HG03108 (cell line): ENCODE data around the gene TIRAP.
"Not testable (repeated sequence)": the region's sequence is repeated elsewhere in the genome, so short reads cannot be mapped to it uniquely, and the experiment has no call there.

ENCODE experiments used
- ATAC-seq: cut with Tn5 transposase; IDR thresholded peaks from one replicate; pipeline ENCODE4 v1.9.1; 2021; ENCODE audit warnings: moderate library complexity; ENCODE audit not compliant: unreplicated experiment

TIRAP gene

DNA sequence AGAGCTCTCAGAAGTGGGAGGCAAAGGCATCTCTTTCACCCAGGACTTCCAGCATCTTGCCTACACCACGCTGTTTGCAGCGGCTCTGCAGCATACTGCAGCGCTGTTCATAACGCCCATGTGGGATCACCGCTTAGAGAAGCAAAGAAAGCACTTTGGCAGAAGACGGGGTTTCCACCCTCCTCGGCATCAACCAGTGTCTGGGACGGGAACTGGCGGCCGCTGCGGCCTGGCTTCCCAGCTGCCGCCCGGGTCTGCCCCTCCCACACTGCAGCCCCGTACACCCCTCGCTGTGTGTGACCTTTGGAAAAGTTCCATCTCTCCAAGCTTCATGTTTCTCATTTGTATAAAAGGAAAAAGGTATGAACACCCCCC lies 545 bp upstream of the TIRAP start:
- ATAC-seq, result no peak

DNA sequence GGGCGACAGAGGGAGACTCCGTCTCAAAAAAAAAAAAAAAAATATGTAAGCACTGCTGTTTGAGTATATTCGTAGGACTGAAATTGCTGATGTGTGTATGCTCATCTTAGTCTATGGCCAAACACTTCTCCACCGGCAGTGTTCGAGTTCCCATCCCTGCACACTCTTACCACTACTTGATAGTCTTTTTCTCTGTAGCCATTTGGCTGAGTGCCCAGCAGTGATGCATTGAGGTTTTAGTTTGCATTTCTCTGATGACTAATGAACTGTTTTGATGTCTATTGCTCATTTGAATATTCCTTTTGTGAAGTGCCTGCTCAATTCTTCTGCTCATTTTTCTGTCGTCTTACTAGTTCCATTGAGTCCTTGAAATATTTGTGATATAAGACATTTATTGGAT lies 1.9 kb downstream of the TIRAP start:
- ATAC-seq, result peak; percentile 50

- no peak for ATAC-seq
Observed at GRCh38 chr11:126288237-126288636, 5.3 kb downstream of the TIRAP start.

DNA sequence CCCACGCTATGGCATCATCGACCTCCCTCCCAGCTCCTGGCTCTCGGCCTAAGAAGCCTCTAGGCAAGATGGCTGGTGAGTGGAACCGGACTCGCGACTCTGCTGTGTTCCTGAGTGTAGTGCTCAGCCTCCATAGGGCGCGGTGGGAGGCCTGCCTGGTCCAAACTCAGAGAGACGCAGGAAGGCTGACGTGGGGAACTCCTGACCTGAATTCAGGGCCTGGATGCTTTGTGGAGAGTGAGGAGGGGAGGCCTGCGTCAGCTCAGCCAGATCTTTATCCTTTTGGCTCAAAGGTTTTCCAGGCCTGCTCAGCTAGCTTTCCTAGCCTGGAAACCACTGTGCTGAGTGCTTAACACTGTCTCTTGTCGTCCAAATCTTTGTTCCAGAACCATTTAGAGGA lies 8.0 kb downstream of the TIRAP start:
- no peak for ATAC-seq

DNA sequence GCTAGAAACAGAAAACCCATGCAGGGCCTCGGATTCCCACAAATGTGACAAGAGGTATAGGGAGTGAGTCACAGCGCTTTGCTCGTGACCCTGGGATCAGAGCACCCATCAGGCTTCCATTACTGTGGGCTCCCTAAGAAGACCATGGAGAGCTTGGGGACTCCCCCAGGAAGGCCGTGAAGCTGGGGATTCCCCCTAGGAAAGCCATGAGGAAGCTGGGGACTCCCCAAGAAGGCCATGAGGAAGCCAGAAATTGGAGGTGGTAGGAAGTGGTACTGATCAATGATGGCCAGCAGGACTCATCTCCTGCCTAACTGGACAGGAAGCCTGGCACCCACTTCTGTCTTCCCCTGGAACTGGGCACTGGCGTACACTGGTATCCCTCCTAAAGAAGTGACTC lies 10.8 kb downstream of the TIRAP start:
- ATAC-seq, result no peak

GRCh38 chr11:126297004-126297403 lies 14.1 kb downstream of the TIRAP start:
- ATAC-seq, result no peak

GRCh38 chr11:126303623-126304456 lies 20.9 kb downstream of the TIRAP start, which contains the start of gene DCPS:
Gene DCPS (plus strand): TSS chr11:126304060. CDS start chr11:126304081, 21 bp downstream.
- peak; percentile 90 for ATAC-seq

- no peak for ATAC-seq
Observed at GRCh38 chr11:126304457-126305075, 21.7 kb downstream of the TIRAP start.

- ATAC-seq, result peak; percentile 50
Observed at GRCh38 chr11:126305699-126306098, 22.8 kb downstream of the TIRAP start.

- ATAC-seq, result no peak
Observed at GRCh38 chr11:126307706-126308105, 24.8 kb downstream of the TIRAP start.

- ATAC-seq, result no peak
Observed at GRCh38 chr11:126308271-126308671, 25.4 kb downstream of the TIRAP start.

DNA sequence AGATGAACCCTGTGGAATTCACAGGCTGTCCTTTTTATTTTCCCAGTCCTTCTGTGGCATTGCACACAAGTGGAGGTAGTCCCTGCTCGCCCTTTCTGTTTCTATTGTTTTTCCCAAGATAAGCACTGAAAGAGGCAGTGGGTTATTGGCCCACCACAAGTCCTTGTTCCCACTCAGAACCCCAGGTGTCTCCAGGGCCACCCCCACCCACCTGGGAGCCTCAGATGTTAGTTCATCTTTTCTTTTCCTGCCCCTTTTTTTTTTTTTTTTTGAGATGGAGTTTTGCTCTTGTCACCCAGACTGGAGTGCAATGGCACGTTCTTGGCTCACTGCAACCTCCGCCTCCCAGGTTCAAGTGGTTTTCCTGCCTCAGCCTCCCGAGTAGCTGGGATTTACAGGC lies 25.9 kb downstream of the TIRAP start:
- ATAC-seq, result not testable (repeated sequence)

DNA sequence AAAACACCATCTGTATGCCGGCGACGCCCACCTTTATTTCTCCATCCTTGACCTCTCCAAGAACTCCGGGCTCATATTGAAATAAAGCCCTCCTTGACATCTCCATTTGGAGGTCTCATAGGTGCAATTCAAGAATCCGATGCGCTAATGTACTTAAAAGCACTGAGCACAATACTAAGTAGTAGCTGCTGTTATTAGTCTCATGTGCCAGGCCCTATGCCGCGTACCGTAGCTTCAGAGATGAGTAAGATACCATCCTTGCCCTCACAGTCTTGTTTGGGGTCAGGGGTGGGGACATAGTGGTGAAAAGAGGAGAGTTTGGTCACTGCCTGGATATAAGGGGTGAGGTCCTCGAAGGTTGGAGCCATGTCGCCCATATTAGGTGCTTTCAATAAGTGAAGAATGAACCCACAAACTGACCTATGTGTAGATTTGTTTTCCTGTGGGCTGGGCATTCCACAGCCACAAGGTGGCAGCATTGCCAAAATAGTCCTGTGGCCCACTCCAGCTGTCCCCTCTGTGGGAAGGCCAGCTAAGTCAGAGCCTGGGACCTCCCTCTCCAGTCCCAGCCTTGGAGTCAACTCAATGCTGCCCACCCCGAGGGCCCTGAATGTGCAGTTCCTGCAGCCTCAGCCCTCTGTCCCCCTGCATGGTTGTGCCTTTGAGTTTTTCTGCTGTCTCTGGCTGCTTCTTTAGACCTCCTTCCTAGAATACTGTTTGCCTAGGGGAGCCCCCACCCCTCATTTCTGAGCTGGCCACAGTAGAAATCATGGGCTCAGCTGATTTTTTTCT lies 27.5 kb downstream of the TIRAP start:
- ATAC-seq, result no peak

GRCh38 chr11:126310992-126311310 lies 28.1 kb downstream of the TIRAP start:
- ATAC-seq, result no peak

- ATAC-seq, result peak; percentile 67
Observed at GRCh38 chr11:126311401-126312291, 28.8 kb downstream of the TIRAP start.

- no peak for ATAC-seq
Observed at GRCh38 chr11:126312961-126313360, 30.1 kb downstream of the TIRAP start.

DNA sequence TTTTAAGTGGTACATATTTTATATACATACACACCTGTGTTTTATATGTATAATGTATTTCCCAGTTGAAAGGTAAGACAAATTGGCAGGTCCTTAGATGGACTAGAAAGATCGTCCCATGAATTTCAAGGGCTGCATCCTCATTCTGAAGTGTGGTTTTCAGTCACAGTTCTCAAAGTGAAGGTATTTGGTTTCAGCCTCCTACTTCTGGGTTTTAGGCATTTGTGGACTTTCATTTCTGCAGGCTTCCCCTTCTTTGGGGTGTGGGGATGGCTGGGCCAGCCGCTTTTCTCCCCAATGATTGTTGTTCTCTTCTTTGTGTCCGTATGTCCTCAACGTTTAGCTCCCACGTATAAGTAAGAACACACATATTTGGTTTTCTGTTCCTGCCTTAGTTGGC lies 30.9 kb downstream of the TIRAP start:
- no peak for ATAC-seq

DNA sequence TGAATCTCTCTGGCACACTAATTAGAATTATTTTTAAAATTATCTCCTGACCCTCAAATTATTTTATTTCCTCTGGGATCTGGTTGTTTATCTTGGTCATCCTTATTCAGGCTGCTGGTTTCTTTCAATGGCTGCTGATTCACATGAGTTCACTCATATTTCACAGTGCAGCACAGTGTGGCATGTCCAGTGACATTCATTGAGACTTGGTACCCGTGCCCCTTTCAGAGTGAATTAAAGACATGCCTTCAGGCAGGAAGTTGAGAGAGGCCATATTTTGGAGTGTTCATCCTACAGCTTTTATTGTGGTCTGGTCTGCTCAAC lies 34.5 kb downstream of the TIRAP start:
- no peak for ATAC-seq

GRCh38 chr11:126317756-126318573 lies 35.1 kb downstream of the TIRAP start:
- ATAC-seq, result peak; percentile 27
